RCC 7860 (cell line): ENCODE data around the gene ALG1.
"Not testable (repeated sequence)": the region's sequence is repeated elsewhere in the genome, so short reads cannot be mapped to it uniquely, and the experiment has no call there.

Source experiments
- DNase-seq: peaks from one replicate; pipeline ENCODE4 v3.0.0-alpha.2; 2015; ENCODE audit warnings: low spot score
- FAIRE-seq: peaks from 2 replicates; lab custom pipeline; 2012; peaks lifted over from hg19 to GRCh38; lab: Jason Lieb, UNC

ALG1 gene

GRCh38 chr16:5096437-5097060, 24.9 kb downstream of the ALG1 start:
- FAIRE-seq, DNase-seq: not testable (repeated sequence)

- not testable (repeated sequence) for FAIRE-seq
Measured at GRCh38 chr16:5097061-5097469, 25.4 kb downstream of the ALG1 start.

GRCh38 chr16:5097470-5098220, 26.0 kb downstream of the ALG1 start, which contains the start of gene EEF2KMT:
Gene EEF2KMT, minus strand, starts transcription at chr16:5097795. Its CDS starts 56 bp downstream, at chr16:5097739.
- DNase-seq = peak; percentile 98
- FAIRE-seq = peak; percentile 83

More at GRCh38 chr16:5097061-5097469, 25.4 kb downstream of the ALG1 start:
- DNase-seq = peak; percentile 10

GRCh38 chr16:5098221-5099159, 26.8 kb downstream of the ALG1 start:
- peak; percentile 3 for DNase-seq
- not testable (repeated sequence) for FAIRE-seq

GRCh38 chr16:5099174-5099573, 27.5 kb downstream of the ALG1 start:
- DNase-seq, FAIRE-seq: not testable (repeated sequence)

GRCh38 chr16:5103296-5104032, 31.8 kb downstream of the ALG1 start:
- not testable (repeated sequence) for FAIRE-seq, DNase-seq

GRCh38 chr16:5105039-5105438, 33.4 kb downstream of the ALG1 start:
- not testable (repeated sequence) for DNase-seq, FAIRE-seq

GRCh38 chr16:5108505-5109158, 37.0 kb downstream of the ALG1 start:
- FAIRE-seq = no peak
- no peak for DNase-seq

- FAIRE-seq = not testable (repeated sequence)
Measured at GRCh38 chr16:5110933-5111332, 39.3 kb downstream of the ALG1 start.

GRCh38 chr16:5116780-5117295, 45.2 kb downstream of the ALG1 start:
- not testable (repeated sequence) for DNase-seq, FAIRE-seq

More at GRCh38 chr16:5110933-5111332, 39.3 kb downstream of the ALG1 start:
- not testable (repeated sequence) for DNase-seq

GRCh38 chr16:5117300-5118087, 45.9 kb downstream of the ALG1 start:
- DNase-seq, FAIRE-seq: not testable (repeated sequence)

- not testable (repeated sequence) for DNase-seq, FAIRE-seq
Measured at GRCh38 chr16:5131467-5132004, 59.9 kb downstream of the ALG1 start.

- DNase-seq, FAIRE-seq: not testable (repeated sequence)
Measured at GRCh38 chr16:5132915-5133600, 61.4 kb downstream of the ALG1 start.

- FAIRE-seq, DNase-seq: not testable (repeated sequence)
Measured at GRCh38 chr16:5134739-5135452, 63.3 kb downstream of the ALG1 start.
